Right atrium auricular region (tissue), 2 donors: Measurements from ENCODE around the gene TMEM63C. TPM values are rescaled to one million over a fixed set of nuclear protein-coding genes. Genes with fewer than 3 reads are reported as not detected.

Experiments used
- DNase-seq: peaks from one replicate; pipeline ENCODE4 v3.0.0-alpha.2; 2019; ENCODE audit warnings: low spot score
- H3K27ac ChIP-seq, 2 donors: fragments of 200-600 bp; sonication (generic); 1 replicate in 1 of 2; 2 replicates in 1 of 2; pipeline ENCODE4 v1.5.1; 2016 to 2019
- H3K27me3 ChIP-seq, 2 donors: fragments of 200-600 bp; sonication (generic); one replicate each; pipeline versions ENCODE4 v1.5.1 to v1.6.0; 2017 to 2019
- H3K36me3 ChIP-seq: fragments of 200-600 bp; sonication (generic); one replicate; pipeline ENCODE4 v1.5.1; 2016
- H3K4me1 ChIP-seq, 2 donors: fragments of 200-600 bp; sonication (generic); one replicate each; pipeline versions ENCODE4 v1.5.1 to v1.6.0; 2017 to 2019
- H3K4me3 ChIP-seq, 2 donors: fragments of 200-600 bp; sonication (generic); 1 replicate in 1 of 2; 2 replicates in 1 of 2; pipeline ENCODE4 v1.5.1; 2017 to 2019; ENCODE audit warnings: mild to moderate bottlenecking in 1 of 2, moderate library complexity in 1 of 2
- H3K9me3 ChIP-seq, 2 donors: fragments of 200-600 bp; sonication (generic); one replicate each; pipeline ENCODE4 v1.5.1; 2019
- CTCF ChIP-seq, 2 donors: fragments of 200-600 bp; sonication (generic); IDR thresholded peaks; one replicate each; pipeline ENCODE4 v1.5.1; 2019; ENCODE audit warnings: antibody characterized with exemption in 2 of 2
- total RNA-seq, 2 donors: library from RNA; depleted of rRNA; stranded (reverse); fragments of >200 nt; gene quantifications; one replicate each; pipeline ENCODE4 v1.1.0, GENCODE V29; 2016

Gene TMEM63C
- total RNA-seq, 2 donors from 2014 or later, result 0.04 TPM; not detected in 1

- H3K36me3 ChIP-seq, result no peaks in the 10 kb centered on the region
- H3K27ac ChIP-seq, result no peak overlapping the region
- DNase-seq, result no peak
- peak in 1 of 2 donors; percentile 52 for TF ChIP-seq CTCF (IDR thresholded peaks at IDR 0.05)
- no peaks in the 10 kb centered on the region for H3K9me3 ChIP-seq
- H3K4me1 ChIP-seq, result peaks cover 0 to 28% of the 10 kb centered on the region in 2 donors
- H3K4me3 ChIP-seq, result no peak overlapping the region
- peaks cover 9 to 30% of the 10 kb centered on the region in 2 donors for H3K27me3 ChIP-seq
These were observed 41.8 kb upstream of the TMEM63C start for GRCh38 chr14:77139540-77140358.

GRCh38 chr14:77140359-77141213 is 41.0 kb upstream of the TMEM63C start:
- TF ChIP-seq CTCF (IDR thresholded peaks at IDR 0.05), result no peak
- peaks cover 0 to 28% of the 10 kb centered on the region in 2 donors for H3K4me1 ChIP-seq
- H3K4me3 ChIP-seq, result peak overlapping the region in 1 of 2 donors; percentile 51
- no peaks in the 10 kb centered on the region for H3K9me3 ChIP-seq
- peaks cover 9 to 30% of the 10 kb centered on the region in 2 donors for H3K27me3 ChIP-seq
- no peak for DNase-seq
- H3K36me3 ChIP-seq, result no peaks in the 10 kb centered on the region
- H3K27ac ChIP-seq, result no peak overlapping the region

GRCh38 chr14:77141214-77142004 is 40.2 kb upstream of the TMEM63C start, which contains the start of gene ZDHHC22:
ZDHHC22 (minus strand) TSS chr14:77141791; CDS start chr14:77139738, 2,053 bp downstream.
- Histone ChIP-seq H3K9me3 (no peaks in the 10 kb centered on the region), H3K27me3 (peaks cover 9 to 30% of the 10 kb centered on the region in 2 donors), H3K4me3 (peak within 1 kb of the TSS; percentile 8 to 51), H3K27ac (no peak within 1 kb of the TSS), H3K36me3 (no peaks in the 10 kb centered on the region), H3K4me1 (peaks cover 0 to 28% of the 10 kb centered on the region in 2 donors)
- no peak for DNase-seq
- TF ChIP-seq CTCF (IDR thresholded peaks at IDR 0.05), result peak in 1 of 2 donors; percentile 47

GRCh38 chr14:77142005-77142800 is 39.4 kb upstream of the TMEM63C start:
- peaks cover 0 to 28% of the 10 kb centered on the region in 2 donors for H3K4me1 ChIP-seq
- H3K9me3 ChIP-seq, result no peaks in the 10 kb centered on the region
- no peak for DNase-seq
- H3K36me3 ChIP-seq, result no peaks in the 10 kb centered on the region
- peaks cover 9 to 30% of the 10 kb centered on the region in 2 donors for H3K27me3 ChIP-seq
- H3K4me3 ChIP-seq, result peak overlapping the region in 1 of 2 donors; percentile 51
- H3K27ac ChIP-seq, result no peak overlapping the region
- no peak for TF ChIP-seq CTCF (IDR thresholded peaks at IDR 0.05)
